Spleen (tissue), 11 donors: ENCODE measurements around the gene DNAJC3. TPM values are rescaled to one million over a fixed set of nuclear protein-coding genes. Genes with fewer than 3 reads are reported as not detected.

Experiments
- DNase-seq: peaks from one replicate; pipeline ENCODE4 v3.0.0-alpha.2; 2020
- H3K27ac ChIP-seq, 8 donors: fragments of 200-600 bp; sonication (generic) in 7 of 8; 1 replicate in 4 of 8; 2 replicates in 4 of 8; pipeline versions ENCODE4 v1.5.0 to v1.8.0; 2016 to 2021; ENCODE audit warnings: inconsistent platforms in 4 of 8, mild to moderate bottlenecking in 4 of 8, moderate library complexity in 1 of 8
- H3K27me3 ChIP-seq, 7 donors: fragments of 200-600 bp; sonication (generic) in 6 of 7; replicated peaks in 1 of 7; 1 replicate in 4 of 7; 2 replicates in 3 of 7; pipeline versions ENCODE4 v1.5.0 to v1.8.0; 2016 to 2021; ENCODE audit warnings: inconsistent platforms in 3 of 7, mild to moderate bottlenecking in 1 of 7
- H3K36me3 ChIP-seq, 6 donors: fragments of 200-600 bp; sonication (generic) in 5 of 6; 1 replicate in 4 of 6; 2 replicates in 2 of 6; pipeline versions ENCODE4 v1.5.0 to v1.8.0; 2016 to 2021; ENCODE audit warnings: inconsistent platforms in 2 of 6
- H3K4me1 ChIP-seq, 6 donors: fragments of 200-600 bp; sonication (generic) in 5 of 6; 1 replicate in 3 of 6; 2 replicates in 3 of 6; pipeline versions ENCODE4 v1.5.0 to v1.8.0; 2016 to 2021; ENCODE audit warnings: inconsistent platforms in 3 of 6
- H3K4me3 ChIP-seq, 8 donors: fragments of 200-600 bp; sonication (generic) in 7 of 8; 1 replicate in 4 of 8; 2 replicates in 4 of 8; pipeline versions ENCODE4 v1.5.0 to v1.8.0; 2016 to 2021; ENCODE audit warnings: inconsistent platforms in 4 of 8, mild to moderate bottlenecking in 4 of 8, moderate library complexity in 2 of 8
- H3K9me3 ChIP-seq, 8 donors: fragments of 200-600 bp; sonication (generic) in 7 of 8; 1 replicate in 4 of 8; 2 replicates in 4 of 8; pipeline versions ENCODE4 v1.5.0 to v1.8.0; 2016 to 2021; ENCODE audit warnings: inconsistent platforms in 4 of 8
- CTCF ChIP-seq, 11 experiments: fragments of 200-600 bp in 7 of 11; fragments of 450-650 bp in 4 of 11; sonication (generic) in 4 of 11; IDR thresholded peaks in 8 of 11; conservative IDR thresholded peaks in 3 of 11; 1 replicate in 7 of 11; 2 replicates in 4 of 11; pipeline versions ENCODE4 v1.4.0 to v1.8.0; 2016 to 2021; ENCODE audit warnings: antibody characterized with exemption in 11 of 11, inconsistent platforms in 4 of 11, mild to moderate bottlenecking in 1 of 11
- POLR2A ChIP-seq, 3 donors: fragments of 450-650 bp; IDR thresholded peaks; one replicate each; pipeline ENCODE4 v1.5.1; 2017; ENCODE audit warnings: antibody characterized with exemption in 3 of 3, mild to moderate bottlenecking in 1 of 3
- POLR2AphosphoS5 ChIP-seq, 3 donors: sonication (generic); formaldehyde crosslinking; IDR thresholded peaks; one replicate each; pipeline ENCODE4 v1.5.1; 2017; ENCODE audit warnings: antibody characterized with exemption in 3 of 3
- WGBS, 5 donors: extraction: QIAGEN DNeasy Blood & Tissue Kit in 3 of 5; methylation state at CpG; one replicate each; pipeline versions ENCODE4 v1.1.5 to v1.1.7; 2013 to 2018; 5-methylcytosine and 5-hydroxymethylcytosine counted together
- intact Hi-C: fragments of 100-400 bp; cut with DNase I; formaldehyde crosslinking; loops from one replicate; pipeline ENCODE4 v1.15.0; 2023; ENCODE audit warnings: low total_unique reads
- polyA plus RNA-seq, 3 donors: library from polyadenylated mRNA; stranded (reverse); fragments of 200-250 nt; gene quantifications; one replicate each; pipeline ENCODE4 v1.2.1, GENCODE V29; 2013
- total RNA-seq, 7 donors: library from RNA; depleted of rRNA in 3 of 7; stranded (reverse); fragments of >200 nt in 3 of 7; fragmentation: NEBNext Ultra II Directional in 4 of 7; extraction: Animal tissue kit (Norgen Biotek cat#: 25700) in 4 of 7; gene quantifications; one replicate each; pipeline versions ENCODE4 v1.1.0 to v1.2.1, GENCODE V29; 2016 to 2021
- donor health status: healthy with polysubstance abuse.
- donor health status: DM: no; HTN: no; CAD: no; lungs with moderate emphysema.
- donor health status: DM: no; HTN: no; CAD: no.
- donor health status: Bipolar disorder and iron deficiency.
- donor health status: healthy.
- donor health status: DM: no; HTN: no; CAD: no.
- donor health status: DM: yes; HTN: yes; CAD: no.

DNAJC3 gene
- total and polyA plus RNA-seq, 10 donors: 5.0 to 56.8 (median 45.0) TPM

- intact Hi-C loops: no loop called here
- peak overlapping the region in 7 of 8 donors; percentile 50 to 90 (median 73) for H3K27ac ChIP-seq
- WGBS, 5 donors: 56 to 92% (median 73%) methylated on average over 3 of the region's 3 CpGs
- H3K9me3 ChIP-seq: peaks cover 0 to 10% (median 5%) of the 10 kb centered on the region in 8 donors
- H3K4me1 ChIP-seq: peaks cover 0 to 16% (median 2%) of the 10 kb centered on the region in 6 donors
- DNase-seq: no peak
- H3K36me3 ChIP-seq: peaks cover 0 to 83% (median 13%) of the 10 kb centered on the region in 6 donors
- H3K27me3 ChIP-seq: no peaks in the 10 kb centered on the region
- H3K4me3 ChIP-seq: peak overlapping the region in 1 of 8 donors; percentile 18
- no peak for TF ChIP-seq POLR2AphosphoS5 (IDR thresholded peaks at IDR 0.05)
- TF ChIP-seq POLR2A (IDR thresholded peaks at IDR 0.05): no peak
- no peak for TF ChIP-seq CTCF (IDR thresholded peaks at IDR 0.05 in 8 of 11, conservative IDR thresholded peaks at IDR 0.05 in 3 of 11)
Observed at GRCh38 chr13:95714142-95714832, 37.3 kb downstream of the DNAJC3 start.

- H3K27ac ChIP-seq: peak overlapping the region in 2 of 8 donors; percentile 84 to 90
- WGBS, 5 donors: 95 to 97% (median 96%) methylated on average over 11 of the region's 11 CpGs
- no peaks in the 10 kb centered on the region for H3K27me3 ChIP-seq
- peaks cover 0 to 8% (median 0%) of the 10 kb centered on the region in 6 donors for H3K4me1 ChIP-seq
- H3K36me3 ChIP-seq: peaks cover 0 to 67% (median 9%) of the 10 kb centered on the region in 6 donors
- H3K9me3 ChIP-seq: peaks cover 0 to 10% (median 5%) of the 10 kb centered on the region in 8 donors
- H3K4me3 ChIP-seq: no peak overlapping the region
- intact Hi-C loops: no loop called here
- no peak for TF ChIP-seq POLR2A (IDR thresholded peaks at IDR 0.05)
- TF ChIP-seq POLR2AphosphoS5 (IDR thresholded peaks at IDR 0.05): peak in 1 of 3 donors; percentile 9
- no peak for DNase-seq
Observed at GRCh38 chr13:95716231-95716630, 39.3 kb downstream of the DNAJC3 start.

- Histone ChIP-seq H3K27me3 (no peaks in the 10 kb centered on the region), H3K27ac (no peak overlapping the region), H3K9me3 (no peaks in the 10 kb centered on the region), H3K4me3 (no peak overlapping the region), H3K4me1 (peaks cover 0 to 12% (median 0%) of the 10 kb centered on the region in 6 donors), H3K36me3 (peaks cover 0 to 59% (median 12%) of the 10 kb centered on the region in 6 donors)
- intact Hi-C loops: no loop called here
- DNase-seq: no peak
- no peak for TF ChIP-seq POLR2AphosphoS5 (IDR thresholded peaks at IDR 0.05)
- TF ChIP-seq CTCF (IDR thresholded peaks at IDR 0.05 in 8 of 11, conservative IDR thresholded peaks at IDR 0.05 in 3 of 11): no peak
- TF ChIP-seq POLR2A (IDR thresholded peaks at IDR 0.05): no peak
- 91 to 100% (median 92%) methylated on average over 1 of the region's 1 CpG for WGBS, 5 donors
Observed at GRCh38 chr13:95722241-95722640, 45.3 kb downstream of the DNAJC3 start.

- peaks cover 0 to 12% (median 0%) of the 10 kb centered on the region in 6 donors for H3K4me1 ChIP-seq
- H3K4me3 ChIP-seq: no peak overlapping the region
- H3K27me3 ChIP-seq: no peaks in the 10 kb centered on the region
- no peaks in the 10 kb centered on the region for H3K9me3 ChIP-seq
- H3K27ac ChIP-seq: peak overlapping the region in 4 of 8 donors; percentile 7 to 55 (median 22)
- peaks cover 0 to 58% (median 10%) of the 10 kb centered on the region in 6 donors for H3K36me3 ChIP-seq
- 78 to 92% (median 81%) methylated on average over 1 of the region's 1 CpG for WGBS, 5 donors
- intact Hi-C loops: no loop called here
- TF ChIP-seq POLR2AphosphoS5 (IDR thresholded peaks at IDR 0.05): no peak
- TF ChIP-seq POLR2A (IDR thresholded peaks at IDR 0.05): no peak
- no peak for TF ChIP-seq CTCF (IDR thresholded peaks at IDR 0.05 in 8 of 11, conservative IDR thresholded peaks at IDR 0.05 in 3 of 11)
- no peak for DNase-seq
Observed at GRCh38 chr13:95723438-95723837, 46.5 kb downstream of the DNAJC3 start.
